RKO (cell line): Measurements from ENCODE around the gene BLOC1S6.
"Not testable (repeated sequence)": the region's sequence is repeated elsewhere in the genome, so short reads cannot be mapped to it uniquely, and the experiment has no call there.

Experiments
- DNase-seq: peaks from one replicate; pipeline ENCODE4 v3.0.0-alpha.2; 2016; ENCODE audit warnings: low spot score

The BLOC1S6 gene

GRCh38 chr15:45641374-45641781, 54.2 kb downstream of the BLOC1S6 start:
- DNase-seq: peak; percentile 40

DNA sequence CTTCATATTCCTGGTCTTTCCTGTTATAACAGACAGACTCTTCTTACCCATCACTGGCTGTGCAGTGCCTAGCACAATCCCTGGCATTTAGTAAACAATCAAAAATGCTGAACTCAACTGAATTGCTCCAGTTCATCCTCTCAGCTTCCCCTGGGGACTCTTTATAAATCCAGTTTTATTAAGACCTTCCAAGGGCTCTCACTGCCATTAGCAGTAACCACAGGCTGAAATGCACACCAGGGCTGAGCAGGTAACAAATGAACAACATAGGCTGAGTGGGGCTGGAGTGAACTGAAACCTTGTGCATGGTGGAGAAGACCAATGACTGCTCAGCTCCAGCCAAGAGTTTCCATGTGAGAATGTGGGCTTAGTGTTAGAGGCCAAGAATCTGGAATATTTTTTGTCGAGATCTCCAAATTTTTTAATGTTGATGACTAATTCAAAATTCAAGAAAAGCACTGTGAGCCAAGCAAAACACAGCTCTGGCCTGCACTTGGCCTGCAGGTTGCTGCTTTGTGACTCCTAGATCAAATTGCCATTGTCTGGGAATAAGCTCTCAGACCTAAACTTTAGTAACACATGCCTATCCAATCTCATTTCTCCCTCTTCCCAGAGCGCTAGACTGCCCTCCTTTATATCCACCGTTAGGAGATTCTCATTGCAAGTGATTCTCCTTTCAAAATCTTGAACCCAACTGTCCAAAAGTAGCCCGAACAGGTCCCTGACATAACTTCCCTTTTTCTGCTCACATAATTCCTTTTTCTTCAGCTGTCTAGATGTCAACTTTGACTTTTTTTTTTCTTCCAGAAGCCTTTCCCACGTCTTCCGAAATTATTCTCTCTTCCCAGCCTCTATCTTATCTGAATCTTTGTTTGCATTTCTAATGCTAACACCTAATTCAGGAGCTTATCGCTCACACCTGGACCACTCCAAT, 55.1 kb downstream of the BLOC1S6 start:
- no peak for DNase-seq

GRCh38 chr15:45644437-45644836, 57.3 kb downstream of the BLOC1S6 start:
- no peak for DNase-seq

DNA sequence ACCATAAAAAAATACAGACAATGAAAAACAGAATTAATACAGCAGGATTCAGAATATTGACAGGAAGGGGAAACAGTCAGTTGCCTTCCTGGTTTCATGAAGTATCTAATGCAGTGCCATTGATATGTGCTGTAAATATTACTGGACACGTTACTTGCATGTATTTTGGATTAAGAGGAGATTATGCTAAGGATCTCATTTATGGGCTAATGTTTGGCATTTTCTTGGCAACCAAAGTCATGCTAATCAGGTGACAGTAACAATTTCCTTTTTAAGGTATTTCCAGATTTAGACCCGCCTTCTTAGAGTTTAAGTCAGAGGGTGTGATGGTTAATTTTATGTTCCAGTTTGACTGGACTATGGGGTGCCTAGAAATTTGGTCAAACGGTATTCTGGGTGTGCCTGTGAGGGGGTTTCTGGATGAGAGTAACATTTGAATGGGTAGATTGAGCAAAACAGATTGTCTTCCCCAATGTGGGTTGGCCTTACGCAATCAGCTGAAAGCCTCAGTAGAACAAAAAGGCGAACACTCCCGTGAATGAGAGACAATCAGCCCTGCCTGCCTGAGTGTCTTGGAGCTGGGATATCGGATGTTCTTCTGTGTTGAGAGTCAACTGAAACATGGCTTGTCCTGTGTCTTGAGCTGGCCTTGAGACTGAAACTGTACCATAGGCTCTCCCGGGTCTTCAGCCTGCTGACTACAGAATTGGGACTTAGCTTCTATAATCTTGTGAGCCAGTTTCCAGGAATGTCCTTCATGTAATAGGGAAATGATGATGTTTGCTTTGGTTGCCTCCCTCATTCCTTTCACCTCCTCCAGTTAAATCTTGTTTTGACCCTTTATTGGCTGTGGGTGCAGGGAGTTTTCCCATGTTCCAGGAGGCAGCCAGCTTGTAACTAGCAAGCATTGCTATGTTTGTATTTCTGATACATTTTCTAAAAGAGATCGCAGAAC, 58.1 kb downstream of the BLOC1S6 start:
- no peak for DNase-seq

- no peak for DNase-seq
Measured at GRCh38 chr15:45646220-45646619, 59.0 kb downstream of the BLOC1S6 start.

- no peak for DNase-seq
Measured at GRCh38 chr15:45647828-45648227, 60.6 kb downstream of the BLOC1S6 start.

GRCh38 chr15:45648521-45649200, 61.5 kb downstream of the BLOC1S6 start:
- DNase-seq: peak; percentile 63

GRCh38 chr15:45650007-45650406, 62.8 kb downstream of the BLOC1S6 start:
- not testable (repeated sequence) for DNase-seq

DNA sequence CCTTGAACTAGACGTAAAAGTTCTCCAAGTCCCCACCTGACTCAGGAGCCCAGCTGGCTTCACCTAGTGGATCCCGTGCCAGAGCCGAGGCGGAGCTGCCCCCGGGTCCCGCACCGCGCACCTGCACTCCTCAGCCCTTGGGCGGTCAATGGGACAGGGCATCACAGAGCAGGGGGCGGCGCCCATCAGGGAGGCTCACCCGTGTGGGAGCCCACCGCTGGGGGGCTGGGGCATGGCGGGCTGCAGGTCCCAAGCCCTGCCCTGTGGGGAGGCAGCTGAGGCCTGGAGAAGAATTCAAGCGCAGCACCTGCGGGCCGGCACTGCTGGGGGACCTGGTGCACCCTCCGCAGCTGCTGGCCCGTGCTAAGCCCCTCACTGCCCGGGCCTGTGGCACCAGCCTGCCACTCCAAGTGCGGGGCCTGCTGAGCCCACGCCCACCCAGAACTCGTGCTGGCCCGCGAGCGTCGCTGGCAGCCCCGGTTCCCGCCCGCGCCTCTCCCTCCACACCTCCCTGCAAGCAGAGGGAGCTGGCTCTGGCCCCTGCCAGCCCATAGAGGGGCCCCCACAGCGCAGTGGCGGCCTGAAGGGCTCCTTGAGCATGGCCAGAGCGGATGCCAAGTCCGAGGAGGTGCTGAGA, 63.8 kb downstream of the BLOC1S6 start:
- DNase-seq: no peak

DNA sequence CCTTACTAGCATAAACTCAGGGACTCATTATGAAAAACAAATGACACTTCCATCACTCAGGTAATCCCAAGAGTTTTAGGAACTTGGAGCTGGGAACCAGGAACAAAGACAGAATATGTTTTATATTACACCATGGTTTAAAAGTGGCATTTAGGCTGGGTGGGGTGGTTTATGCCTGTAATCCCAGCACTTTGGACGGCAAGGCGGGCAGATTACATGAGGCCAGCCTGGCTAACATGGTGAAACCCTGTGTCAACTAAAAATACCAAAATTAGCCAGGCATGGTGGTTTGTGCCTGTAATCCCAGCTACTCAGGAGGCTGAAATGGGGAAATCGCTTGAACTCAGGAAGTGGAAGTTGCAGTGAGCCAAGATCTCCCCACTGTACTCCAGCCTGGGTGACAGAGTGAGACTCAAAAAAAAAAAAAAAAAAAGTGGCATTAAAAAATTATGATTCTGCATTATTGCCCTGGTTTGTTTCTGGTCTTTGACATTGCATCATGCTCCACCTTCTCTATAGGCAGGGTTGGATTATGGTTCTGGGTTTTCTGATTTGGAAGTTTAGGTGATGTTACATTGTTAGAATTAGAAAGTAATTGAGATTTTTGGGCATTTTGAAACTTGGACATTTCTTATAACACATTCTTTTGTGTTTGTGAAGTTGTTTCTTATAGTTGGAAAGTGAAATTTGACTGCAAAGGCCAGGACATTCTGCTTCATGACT, 66.7 kb downstream of the BLOC1S6 start:
- no peak for DNase-seq

- no peak for DNase-seq
Measured at GRCh38 chr15:45654749-45655148, 67.6 kb downstream of the BLOC1S6 start.

- DNase-seq: no peak
Measured at GRCh38 chr15:45657254-45657653, 70.1 kb downstream of the BLOC1S6 start.

GRCh38 chr15:45657764-45658545, 70.8 kb downstream of the BLOC1S6 start:
- DNase-seq: no peak
